HG02763 (cell line): ENCODE data around the gene LRRC8D.

Experiments used
- ATAC-seq: cut with Tn5 transposase; IDR thresholded peaks from one replicate; pipeline ENCODE4 v1.9.1; 2021; ENCODE audit warnings: mild to moderate bottlenecking, moderate library complexity; ENCODE audit not compliant: unreplicated experiment

Gene LRRC8D

GRCh38 chr1:89890085-89890752 is 69.4 kb downstream of the LRRC8D start:
- ATAC-seq, result no peak

GRCh38 chr1:89892816-89893215 is 72.0 kb downstream of the LRRC8D start:
- no peak for ATAC-seq

- no peak for ATAC-seq
These were observed 73.7 kb downstream of the LRRC8D start for GRCh38 chr1:89894210-89895201.

- no peak for ATAC-seq
These were observed 75.5 kb downstream of the LRRC8D start for GRCh38 chr1:89896105-89896942.

GRCh38 chr1:89897347-89898133 is 76.7 kb downstream of the LRRC8D start:
- ATAC-seq, result no peak

GRCh38 chr1:89898150-89898549 is 77.3 kb downstream of the LRRC8D start:
- ATAC-seq, result no peak

- ATAC-seq, result no peak
These were observed 78.1 kb downstream of the LRRC8D start for GRCh38 chr1:89898695-89899470.

GRCh38 chr1:89900323-89900722 is 79.5 kb downstream of the LRRC8D start:
- ATAC-seq, result no peak

GRCh38 chr1:89900791-89901708 is 80.2 kb downstream of the LRRC8D start:
- ATAC-seq, result no peak

GRCh38 chr1:89901957-89902669 is 81.3 kb downstream of the LRRC8D start:
- no peak for ATAC-seq

- ATAC-seq, result no peak
These were observed 82.7 kb downstream of the LRRC8D start for GRCh38 chr1:89903550-89903949.

GRCh38 chr1:89904219-89904980 is 83.6 kb downstream of the LRRC8D start:
- ATAC-seq, result no peak

GRCh38 chr1:89905395-89906058 is 84.7 kb downstream of the LRRC8D start:
- no peak for ATAC-seq

- no peak for ATAC-seq
These were observed 85.3 kb downstream of the LRRC8D start for GRCh38 chr1:89906088-89906487.

GRCh38 chr1:89907727-89908212 is 86.9 kb downstream of the LRRC8D start:
- no peak for ATAC-seq

- no peak for ATAC-seq
These were observed 87.4 kb downstream of the LRRC8D start for GRCh38 chr1:89908273-89908671.
